AG09319 (cell line): ENCODE results near the gene TSC1.

Experiments
- DNase-seq: peaks from one replicate; pipeline ENCODE4 v3.0.0-alpha.2; 2010; ENCODE audit warnings: low read depth; ENCODE audit errors: extremely low read depth
- TF ChIP-seq, protein P1 (sequence below): IDR thresholded peaks from 2 replicates; pipeline ENCODE4 v1.5.1; 2011; ENCODE audit warnings: low read depth, mild to moderate bottlenecking, inconsistent platforms, low read length, moderate library complexity

The TSC1 gene

DNA sequence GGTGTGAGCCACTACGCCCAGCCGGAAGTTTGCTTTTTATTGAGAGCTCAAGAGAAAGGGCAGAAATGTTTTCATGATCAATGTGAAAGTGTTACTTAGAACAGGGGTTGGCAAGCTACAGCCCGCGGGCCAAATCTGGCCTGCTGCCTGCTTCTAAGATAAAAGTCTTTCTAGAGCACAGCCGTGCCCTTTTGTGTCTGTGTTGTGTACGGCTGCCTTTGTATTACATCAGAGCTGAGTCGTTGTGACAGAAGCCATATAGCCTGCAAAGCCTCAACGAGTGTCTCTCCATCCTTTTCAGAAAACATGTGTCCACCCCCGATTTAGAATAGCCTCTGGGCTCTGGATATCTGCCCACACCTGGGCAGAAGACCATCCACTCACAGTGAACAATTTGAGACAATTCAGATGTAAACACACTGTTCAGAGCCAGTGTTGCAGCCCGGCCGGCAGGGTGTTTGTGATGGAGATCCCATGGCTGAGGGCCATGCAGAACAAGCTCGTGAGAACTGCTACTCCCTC lies 95.2 kb downstream of the TSC1 start:
- DNase-seq, result no peak

DNA sequence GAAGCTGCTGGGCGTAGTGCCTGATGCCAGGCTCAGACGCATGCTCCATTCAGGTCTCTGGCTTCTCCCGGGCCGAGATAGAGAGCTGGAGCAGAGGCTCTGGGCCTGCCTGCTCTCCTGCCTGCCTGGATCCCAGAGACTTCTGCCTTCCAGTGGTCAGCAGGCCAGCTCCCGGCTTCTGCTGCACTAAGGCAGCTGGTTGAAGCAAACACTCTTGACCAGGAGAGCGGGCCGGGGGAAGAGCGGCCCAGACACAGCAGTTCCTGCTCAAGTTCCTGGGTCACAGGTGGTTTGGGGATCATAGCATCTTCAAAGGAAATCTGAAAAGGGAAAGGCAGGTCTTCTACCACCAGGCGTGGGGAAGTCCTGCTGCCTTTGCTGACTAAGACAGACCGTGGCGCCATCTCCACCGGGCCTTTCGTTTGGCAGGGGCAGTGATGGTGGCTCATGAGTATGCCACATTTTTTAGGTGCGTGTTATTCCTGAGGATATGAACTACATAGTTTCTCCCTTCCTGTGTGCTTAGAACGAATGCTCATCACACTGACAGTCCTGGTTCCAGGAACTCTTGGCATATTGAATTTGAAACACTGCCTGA lies 97.4 kb downstream of the TSC1 start:
- TF ChIP-seq, protein P1, sequence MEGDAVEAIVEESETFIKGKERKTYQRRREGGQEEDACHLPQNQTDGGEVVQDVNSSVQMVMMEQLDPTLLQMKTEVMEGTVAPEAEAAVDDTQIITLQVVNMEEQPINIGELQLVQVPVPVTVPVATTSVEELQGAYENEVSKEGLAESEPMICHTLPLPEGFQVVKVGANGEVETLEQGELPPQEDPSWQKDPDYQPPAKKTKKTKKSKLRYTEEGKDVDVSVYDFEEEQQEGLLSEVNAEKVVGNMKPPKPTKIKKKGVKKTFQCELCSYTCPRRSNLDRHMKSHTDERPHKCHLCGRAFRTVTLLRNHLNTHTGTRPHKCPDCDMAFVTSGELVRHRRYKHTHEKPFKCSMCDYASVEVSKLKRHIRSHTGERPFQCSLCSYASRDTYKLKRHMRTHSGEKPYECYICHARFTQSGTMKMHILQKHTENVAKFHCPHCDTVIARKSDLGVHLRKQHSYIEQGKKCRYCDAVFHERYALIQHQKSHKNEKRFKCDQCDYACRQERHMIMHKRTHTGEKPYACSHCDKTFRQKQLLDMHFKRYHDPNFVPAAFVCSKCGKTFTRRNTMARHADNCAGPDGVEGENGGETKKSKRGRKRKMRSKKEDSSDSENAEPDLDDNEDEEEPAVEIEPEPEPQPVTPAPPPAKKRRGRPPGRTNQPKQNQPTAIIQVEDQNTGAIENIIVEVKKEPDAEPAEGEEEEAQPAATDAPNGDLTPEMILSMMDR, result no peak
- DNase-seq, result no peak

More for the DNA sequence above, 95.2 kb downstream of the TSC1 start:
- TF ChIP-seq, protein P1, result no peak

DNA sequence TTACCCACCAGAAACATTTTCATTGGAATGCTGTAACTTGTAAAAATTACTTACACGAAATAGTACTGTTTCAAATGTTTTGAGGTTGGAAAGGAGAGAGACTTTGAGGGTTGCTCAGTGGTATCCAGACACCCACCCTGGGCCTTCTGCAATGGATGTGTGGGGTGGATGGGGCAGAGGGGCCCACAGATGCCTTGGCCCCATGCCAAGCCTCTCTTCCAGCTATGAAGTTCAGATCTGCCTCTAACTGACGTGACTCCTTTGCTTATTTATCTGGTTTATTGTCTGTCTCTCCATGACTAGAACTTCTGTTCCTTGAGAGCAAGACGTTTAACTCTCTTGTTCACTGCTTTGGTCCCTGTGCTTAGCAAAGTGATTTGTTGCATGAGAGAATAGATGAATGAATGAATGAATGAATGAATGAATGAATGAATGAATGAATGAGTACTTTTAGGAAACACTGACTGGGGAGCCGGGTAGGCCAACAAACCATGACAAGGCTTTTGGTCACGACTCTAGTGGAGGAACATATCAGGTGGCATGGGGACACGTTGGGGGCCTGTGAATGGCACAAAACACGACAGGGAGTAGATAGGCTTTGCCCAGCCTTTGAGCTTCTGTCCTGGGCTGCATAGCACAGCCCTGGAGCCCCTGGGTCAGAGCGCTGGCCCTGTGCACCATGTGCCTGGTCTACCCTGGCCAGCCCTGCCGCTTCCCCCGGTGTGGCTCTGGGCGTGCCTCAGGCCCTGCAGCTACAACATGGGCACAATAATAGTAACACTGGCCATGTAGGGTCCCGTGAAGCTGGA lies 98.1 kb downstream of the TSC1 start:
- TF ChIP-seq, protein P1, result no peak
- DNase-seq, result no peak

DNA sequence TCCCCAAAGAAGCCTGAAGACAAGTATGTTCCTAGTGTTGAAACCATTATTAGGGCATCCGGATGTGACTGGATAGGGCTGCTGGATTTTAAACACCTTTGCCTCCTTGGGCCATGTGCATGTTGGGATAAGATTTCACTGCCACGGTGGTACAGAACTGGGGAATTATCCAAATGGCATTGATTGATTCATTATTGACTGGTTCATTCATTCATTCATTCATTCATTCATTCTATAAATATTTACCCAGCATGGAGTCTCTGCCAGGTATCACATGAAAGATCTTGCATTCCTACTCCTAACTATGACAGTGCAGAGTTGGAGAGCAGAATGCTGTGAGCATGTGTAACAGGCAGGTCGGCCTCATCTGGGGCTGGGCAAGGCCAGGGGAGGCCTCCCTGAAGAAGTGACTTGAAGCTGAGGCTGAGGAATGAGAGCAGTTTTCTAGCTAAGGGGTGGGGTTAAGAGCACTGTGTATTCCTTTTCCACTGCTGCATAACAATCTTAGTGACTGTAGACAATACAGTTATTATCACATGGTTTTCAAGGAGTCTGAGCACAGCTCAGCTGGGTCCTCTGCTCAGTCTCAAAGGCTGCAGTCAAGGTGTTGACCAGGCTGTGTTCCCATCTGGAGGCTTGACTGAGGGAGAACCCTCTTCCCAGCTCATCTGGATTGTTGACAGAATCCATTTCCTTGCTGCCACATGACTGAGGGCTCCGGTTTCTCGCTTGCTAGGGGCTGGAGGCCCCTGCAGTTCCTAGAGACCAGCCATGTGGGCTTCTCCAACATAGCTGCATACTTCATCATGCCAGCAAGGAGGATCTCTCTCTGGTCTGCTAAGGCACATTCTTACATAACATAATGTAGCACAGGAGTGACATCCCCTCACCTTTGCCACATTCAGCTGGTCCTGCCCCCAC lies 102.0 kb downstream of the TSC1 start:
- TF ChIP-seq, protein P1, result no peak
- no peak for DNase-seq
